Stimulated activated CD8-positive, alpha-beta memory T cell treated with anti-CD3 and anti-CD28 coated beads, Interleukin-4, amount 100 ng/mL, for 4 hours (primary cell): ENCODE results near the gene TPBGL.

Experiments used
- DNase-seq, 2 donors: peaks; one replicate each; pipeline ENCODE4 v3.0.0-alpha.2; 2020; ENCODE audit warnings: low read depth in 2 of 2, low spot score in 1 of 2

TPBGL gene

DNA sequence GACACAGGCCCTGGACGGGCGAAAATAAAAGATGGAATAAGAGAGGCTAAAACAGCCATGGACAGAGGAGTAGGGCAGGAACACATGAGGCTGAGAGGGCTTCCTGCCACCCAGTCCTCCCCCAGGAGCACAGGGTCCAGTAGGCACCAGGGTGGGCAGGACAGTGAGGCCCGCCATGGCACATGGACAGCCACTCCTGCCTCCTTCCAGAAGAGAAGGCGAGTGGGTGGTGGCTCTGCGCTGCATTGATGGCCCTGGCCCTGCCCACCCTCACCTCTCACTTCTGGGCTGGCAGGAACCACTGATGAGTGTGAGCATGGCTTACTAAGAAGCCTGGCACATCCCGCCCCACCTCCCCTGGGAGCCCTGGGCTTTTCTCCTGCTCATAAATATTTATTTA lies 51.2 kb downstream of the TPBGL start:
- DNase-seq = no peak

DNA sequence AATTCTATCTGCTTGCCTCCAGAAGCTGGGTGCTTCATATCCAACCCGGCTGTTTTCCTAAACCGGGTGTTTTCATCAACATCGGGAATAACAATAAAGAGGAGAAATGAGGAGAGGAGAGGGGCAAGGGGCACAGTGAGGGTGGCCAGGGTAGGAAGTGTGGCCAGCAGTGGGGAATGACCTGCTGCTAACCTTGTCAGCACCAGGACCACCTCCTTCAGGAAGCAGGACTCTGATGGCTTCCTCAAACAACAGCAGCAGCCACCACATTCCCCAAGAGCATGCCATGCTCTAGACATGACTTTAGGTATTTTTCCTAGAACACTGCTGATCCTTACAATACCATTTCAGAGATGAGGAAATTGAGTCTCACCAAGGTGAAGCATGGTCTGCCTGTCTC lies 52.4 kb downstream of the TPBGL start:
- DNase-seq = no peak
